AG10803 (cell line): Measurements from ENCODE around the gene MXI1.

Experiments used
- DNase-seq: peaks from one replicate; pipeline ENCODE4 v3.0.0; 2010; ENCODE audit warnings: low read depth
- H3K4me3 ChIP-seq: 2 replicates; pipeline ENCODE4 v1.5.1; 2011; ENCODE audit warnings: mild to moderate bottlenecking, low read length, control low read depth
- CTCF ChIP-seq: conservative IDR thresholded peaks from 2 replicates; pipeline ENCODE4 v1.5.1; 2011; ENCODE audit warnings: mild to moderate bottlenecking, low read length, control low read depth, inconsistent platforms

The MXI1 gene

GRCh38 chr10:110259317-110259716, 51.9 kb downstream of the MXI1 start:
- TF ChIP-seq CTCF = no peak
- no peak for DNase-seq
- H3K4me3 ChIP-seq = no peak overlapping the region

- TF ChIP-seq CTCF = no peak
- DNase-seq = peak; percentile 31
- no peak overlapping the region for H3K4me3 ChIP-seq
These were observed 53.5 kb downstream of the MXI1 start for GRCh38 chr10:110260746-110261477.

GRCh38 chr10:110263164-110263563, 55.8 kb downstream of the MXI1 start:
- H3K4me3 ChIP-seq = no peak overlapping the region
- DNase-seq = no peak
- no peak for TF ChIP-seq CTCF

- TF ChIP-seq CTCF = no peak
- no peak for DNase-seq
- H3K4me3 ChIP-seq = no peak overlapping the region
These were observed 58.3 kb downstream of the MXI1 start for GRCh38 chr10:110265573-110266193.

- TF ChIP-seq CTCF = no peak
- no peak for DNase-seq
- no peak overlapping the region for H3K4me3 ChIP-seq
These were observed 59.9 kb downstream of the MXI1 start for GRCh38 chr10:110267276-110267675.

- TF ChIP-seq CTCF = no peak
- no peak for DNase-seq
- H3K4me3 ChIP-seq = no peak overlapping the region
These were observed 61.0 kb downstream of the MXI1 start for GRCh38 chr10:110268442-110268841.

GRCh38 chr10:110268971-110269370, 61.6 kb downstream of the MXI1 start:
- DNase-seq = no peak
- H3K4me3 ChIP-seq = no peak overlapping the region
- TF ChIP-seq CTCF = no peak
